IMR-90 (cell line): ENCODE data around the gene CADM2.

Source experiments
- CTCF ChIP-seq: conservative IDR thresholded peaks from 2 replicates; pipeline ENCODE4 v1.5.1; 2012; ENCODE audit warnings: mild to moderate bottlenecking, low read depth, low read length, improper control_type of control experiment
- FOS ChIP-seq: fragments of 150-350 bp; IDR thresholded peaks from 2 replicates; pipeline ENCODE4 v1.6.1; 2016; ENCODE audit warnings: low read depth, low read length
- MAFK ChIP-seq: IDR thresholded peaks from 2 replicates; pipeline ENCODE4 v1.6.1; 2012; ENCODE audit warnings: low read depth, low read length, improper control_type of control experiment
- MXI1 ChIP-seq: IDR thresholded peaks from 2 replicates; pipeline ENCODE4 v1.6.1; 2012; ENCODE audit warnings: low read depth, mild to moderate bottlenecking, low read length, moderate library complexity, borderline replicate concordance
- USF2 ChIP-seq: fragments of 150-350 bp; IDR thresholded peaks from 2 replicates; pipeline ENCODE4 v1.6.1; 2017; ENCODE audit warnings: mild to moderate bottlenecking, antibody characterized with exemption, low read length, low read depth

GRCh38 chr3:85487375-85487774, 528.6 kb downstream of the CADM2 start:
- no peak for TF ChIP-seq USF2
- TF ChIP-seq CTCF, result no peak
- no peak for TF ChIP-seq MAFK
- TF ChIP-seq MXI1, result no peak
- TF ChIP-seq FOS, result no peak
